22Rv1 (cell line): ENCODE data around the gene GUCY2D.
A peak's percentile ranks its signal among the peaks of the same experiment; 100 is the strongest.

Experiments
- H3K27ac ChIP-seq: fragments of 450-650 bp; 2 replicates; pipeline ENCODE4 v1.5.1; 2017
- ZFX ChIP-seq: fragments of 450-650 bp; IDR thresholded peaks from 2 replicates; pipeline ENCODE4 v1.6.1; 2017; ENCODE audit warnings: antibody characterized with exemption, borderline replicate concordance
- TF ChIP-seq, protein P1 (sequence below): fragments of 450-650 bp; IDR thresholded peaks from 2 replicates; pipeline ENCODE4 v1.5.1; 2017; ENCODE audit warnings: mild to moderate bottlenecking

The GUCY2D gene

DNA sequence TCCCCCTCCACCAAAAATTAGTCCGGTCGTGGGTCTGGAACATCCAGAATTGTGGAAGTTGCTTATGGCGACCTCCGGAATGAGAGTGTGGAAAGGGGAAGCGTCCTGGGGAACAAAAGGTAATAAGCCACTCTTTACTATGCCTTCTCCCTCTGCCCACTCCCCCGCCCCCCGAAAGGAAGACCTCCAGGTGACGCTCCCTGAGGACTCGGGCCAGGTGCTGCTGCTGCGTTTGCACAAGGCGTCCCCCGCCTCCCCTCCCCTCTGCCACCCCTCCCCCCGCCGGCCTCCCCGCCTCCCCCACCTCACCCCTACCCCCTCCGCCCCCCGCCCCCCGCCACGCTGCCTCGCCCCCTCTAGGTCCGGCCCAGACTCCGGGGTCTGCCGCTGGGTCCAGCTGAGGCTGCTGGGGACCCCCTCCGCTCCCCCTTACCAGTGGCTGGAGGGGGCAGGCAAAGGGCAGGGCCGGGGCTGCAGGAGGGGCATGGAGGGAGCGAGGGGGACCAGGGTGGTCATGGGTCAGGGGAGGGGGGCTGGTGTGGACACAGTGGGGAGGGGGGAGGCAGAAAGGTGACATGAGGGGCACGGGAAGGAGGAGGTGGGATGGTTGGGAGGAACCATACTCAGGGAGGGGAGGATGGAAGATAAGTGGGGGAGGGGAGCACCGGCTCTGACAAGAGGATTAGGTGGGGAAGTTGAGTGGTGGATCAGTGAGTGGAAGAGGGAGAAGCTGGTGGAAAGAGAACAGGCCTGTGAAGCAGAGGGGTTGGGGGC, 61.5 kb downstream of the GUCY2D start:
- H3K27ac ChIP-seq, result peak overlapping the region; percentile 100
- no peak for TF ChIP-seq ZFX
- TF ChIP-seq, protein P1, sequence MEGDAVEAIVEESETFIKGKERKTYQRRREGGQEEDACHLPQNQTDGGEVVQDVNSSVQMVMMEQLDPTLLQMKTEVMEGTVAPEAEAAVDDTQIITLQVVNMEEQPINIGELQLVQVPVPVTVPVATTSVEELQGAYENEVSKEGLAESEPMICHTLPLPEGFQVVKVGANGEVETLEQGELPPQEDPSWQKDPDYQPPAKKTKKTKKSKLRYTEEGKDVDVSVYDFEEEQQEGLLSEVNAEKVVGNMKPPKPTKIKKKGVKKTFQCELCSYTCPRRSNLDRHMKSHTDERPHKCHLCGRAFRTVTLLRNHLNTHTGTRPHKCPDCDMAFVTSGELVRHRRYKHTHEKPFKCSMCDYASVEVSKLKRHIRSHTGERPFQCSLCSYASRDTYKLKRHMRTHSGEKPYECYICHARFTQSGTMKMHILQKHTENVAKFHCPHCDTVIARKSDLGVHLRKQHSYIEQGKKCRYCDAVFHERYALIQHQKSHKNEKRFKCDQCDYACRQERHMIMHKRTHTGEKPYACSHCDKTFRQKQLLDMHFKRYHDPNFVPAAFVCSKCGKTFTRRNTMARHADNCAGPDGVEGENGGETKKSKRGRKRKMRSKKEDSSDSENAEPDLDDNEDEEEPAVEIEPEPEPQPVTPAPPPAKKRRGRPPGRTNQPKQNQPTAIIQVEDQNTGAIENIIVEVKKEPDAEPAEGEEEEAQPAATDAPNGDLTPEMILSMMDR, result no peak

DNA sequence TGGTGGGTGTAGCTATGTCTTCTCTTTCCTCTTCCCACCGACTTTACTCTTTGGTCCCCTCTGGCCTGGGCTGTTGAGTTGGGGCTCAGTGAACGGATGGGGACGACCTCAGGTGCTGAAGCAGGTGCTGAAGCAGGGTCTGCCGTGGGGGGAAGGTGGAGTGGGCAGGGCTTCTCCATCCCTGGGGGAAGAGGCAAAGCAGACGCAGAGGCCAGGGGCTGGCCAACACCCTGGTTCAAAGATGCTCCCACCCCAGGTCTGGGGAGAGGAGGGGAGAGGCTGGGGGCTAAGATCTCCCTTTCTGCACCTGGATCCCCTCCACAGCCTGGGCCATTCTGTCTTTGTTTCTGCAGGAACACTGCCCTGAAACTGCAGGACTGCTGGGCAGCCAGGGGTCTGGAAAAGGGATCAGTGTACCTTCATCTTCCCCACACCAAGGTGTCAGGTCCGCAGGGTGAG, 62.2 kb downstream of the GUCY2D start:
- H3K27ac ChIP-seq, result peak overlapping the region; percentile 100
- no peak for TF ChIP-seq ZFX
- TF ChIP-seq, protein P1, result no peak

DNA sequence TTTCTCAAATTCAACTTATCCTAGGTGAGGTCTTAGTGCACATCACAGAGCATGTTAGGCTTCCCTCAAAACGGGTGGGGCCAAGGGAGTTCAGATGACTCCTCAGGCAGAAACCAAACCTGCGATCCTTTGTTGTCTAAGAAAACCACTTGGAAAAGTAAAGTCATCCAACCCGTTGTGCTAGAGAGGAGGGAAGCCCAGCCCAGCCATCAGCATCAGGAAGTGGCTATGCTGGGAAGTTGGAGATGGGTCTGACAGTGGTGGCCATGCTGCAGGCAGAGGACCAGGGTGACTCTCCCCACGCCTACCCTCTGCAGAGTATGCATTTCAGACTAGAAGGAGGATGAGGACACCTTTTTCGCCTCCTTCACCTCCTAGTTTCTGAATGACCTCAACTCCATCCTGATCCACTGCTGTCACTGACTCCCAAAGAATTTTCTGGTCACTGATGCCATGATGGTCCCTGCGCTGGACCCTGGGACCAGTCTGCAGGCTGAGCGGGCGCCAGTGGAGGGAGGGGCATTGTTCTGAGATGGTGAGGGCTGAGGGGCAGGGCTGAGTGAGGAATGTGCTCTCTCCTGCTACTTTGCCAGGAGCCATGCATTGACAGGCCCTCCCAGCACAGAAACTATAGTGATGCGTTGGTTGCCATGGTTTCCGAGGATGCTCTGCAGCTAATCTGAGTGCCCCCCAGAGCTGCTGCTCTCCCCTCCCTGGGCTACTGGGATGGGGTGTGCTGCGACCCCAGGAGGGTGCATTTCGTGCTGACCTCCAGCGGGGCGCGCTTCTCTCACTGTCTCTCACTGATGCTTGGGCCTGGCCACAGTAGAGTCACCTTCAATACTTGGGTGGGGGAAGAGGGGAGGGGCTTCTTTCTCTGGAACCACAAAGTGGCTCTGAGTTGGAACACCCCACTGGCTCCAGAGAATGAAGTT, 64.7 kb downstream of the GUCY2D start:
- TF ChIP-seq, protein P1, result no peak
- TF ChIP-seq ZFX, result no peak
- H3K27ac ChIP-seq, result peak overlapping the region; percentile 100

DNA sequence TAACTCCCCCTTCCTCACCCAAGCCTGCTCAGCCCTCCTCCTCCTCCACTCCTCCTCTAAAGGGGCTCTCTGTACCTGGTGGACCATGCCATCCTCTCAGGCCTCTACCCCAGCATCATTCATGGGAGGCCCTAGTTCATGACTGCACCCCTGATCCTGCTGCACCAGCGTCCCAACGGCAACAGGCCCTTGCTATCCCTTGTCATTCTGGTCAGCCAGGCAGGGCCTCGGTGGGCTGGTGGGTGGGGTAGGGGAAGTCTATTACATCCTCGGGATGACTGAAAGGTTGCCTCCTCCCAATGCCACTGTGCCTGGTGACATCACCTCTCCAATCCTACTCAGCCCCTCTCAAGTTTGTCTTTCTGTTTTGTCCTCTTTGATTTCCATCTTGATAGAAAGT, 65.4 kb downstream of the GUCY2D start:
- TF ChIP-seq, protein P1, result no peak
- TF ChIP-seq ZFX, result no peak
- peak overlapping the region; percentile 100 for H3K27ac ChIP-seq

DNA sequence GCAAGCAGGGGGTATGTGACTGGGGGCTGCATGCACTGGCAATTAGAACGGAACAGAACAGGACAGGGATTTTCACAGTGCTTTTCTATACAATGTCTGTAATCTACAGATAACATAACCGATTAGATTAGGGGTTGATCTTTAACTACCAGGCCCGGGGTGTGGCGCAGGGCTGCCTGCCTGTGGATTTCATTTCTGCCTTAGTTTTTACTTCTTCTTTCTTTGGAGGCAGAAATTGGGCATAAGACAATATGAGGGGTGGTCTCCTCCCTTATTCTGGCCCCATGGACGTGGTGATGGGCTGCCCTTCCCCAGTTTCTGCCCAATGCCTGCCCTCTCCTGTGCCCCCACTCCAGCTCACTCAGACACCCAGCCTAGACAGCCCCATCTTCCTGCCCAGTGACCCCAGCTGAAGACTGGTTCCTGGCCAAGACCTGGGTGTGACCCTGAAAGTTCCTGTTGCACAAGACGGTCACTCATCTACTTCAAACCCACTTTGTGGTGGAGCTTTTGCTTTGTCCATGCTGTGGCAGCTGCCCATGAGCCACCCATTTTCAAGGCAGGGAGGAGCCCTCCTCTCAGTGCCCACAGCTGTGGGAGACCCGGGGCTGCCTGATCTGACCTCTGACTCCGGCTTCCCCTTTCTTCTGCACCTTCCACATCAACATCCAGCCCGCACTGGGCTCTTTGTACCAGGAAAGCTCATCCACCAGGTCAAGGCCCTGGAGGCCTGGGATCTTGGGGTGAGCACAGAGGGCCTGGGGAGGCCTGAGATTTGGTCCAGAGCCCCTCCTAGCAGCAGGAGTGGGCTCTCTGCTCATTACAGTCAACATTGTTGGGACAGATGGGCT, 66.5 kb downstream of the GUCY2D start:
- peak overlapping the region; percentile 100 for H3K27ac ChIP-seq

DNA sequence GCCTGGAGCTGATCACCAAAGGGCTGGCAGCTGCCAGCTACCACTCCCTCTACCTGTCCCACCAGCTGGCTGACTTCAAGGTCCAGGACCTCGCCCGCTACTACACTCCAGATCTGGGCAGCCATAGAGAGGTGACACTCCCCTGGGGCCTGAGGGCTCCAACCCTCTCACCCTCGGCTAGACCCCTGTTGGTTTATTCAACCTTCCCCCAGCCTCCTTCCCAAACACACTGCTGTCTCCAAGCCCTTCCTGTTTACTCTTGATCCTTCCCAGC, 67.1 kb downstream of the GUCY2D start:
- no peak for TF ChIP-seq ZFX
- H3K27ac ChIP-seq, result peak overlapping the region; percentile 100

More for the DNA sequence above, 66.5 kb downstream of the GUCY2D start:
- TF ChIP-seq ZFX, result no peak
